ENCODE data around the gene ALDH7A1.

GRCh38 chr5:126640866-126641265 lies 45.8 kb upstream of the ALDH7A1 start:
- no peak for TF ChIP-seq EZH2 (IDR thresholded peaks at IDR 0.05; ENCODE audit: borderline replicate concordance, low read depth, low read length, severe bottlenecking)
- no peak for TF ChIP-seq CTCF (IDR thresholded peaks at IDR 0.05; ENCODE audit: borderline replicate concordance, extremely low read depth, low read length, poor library complexity, severe bottlenecking)

Measured in DND-41 (cell line).